ENCODE data around the gene GCH1.

The GCH1 gene

DNA sequence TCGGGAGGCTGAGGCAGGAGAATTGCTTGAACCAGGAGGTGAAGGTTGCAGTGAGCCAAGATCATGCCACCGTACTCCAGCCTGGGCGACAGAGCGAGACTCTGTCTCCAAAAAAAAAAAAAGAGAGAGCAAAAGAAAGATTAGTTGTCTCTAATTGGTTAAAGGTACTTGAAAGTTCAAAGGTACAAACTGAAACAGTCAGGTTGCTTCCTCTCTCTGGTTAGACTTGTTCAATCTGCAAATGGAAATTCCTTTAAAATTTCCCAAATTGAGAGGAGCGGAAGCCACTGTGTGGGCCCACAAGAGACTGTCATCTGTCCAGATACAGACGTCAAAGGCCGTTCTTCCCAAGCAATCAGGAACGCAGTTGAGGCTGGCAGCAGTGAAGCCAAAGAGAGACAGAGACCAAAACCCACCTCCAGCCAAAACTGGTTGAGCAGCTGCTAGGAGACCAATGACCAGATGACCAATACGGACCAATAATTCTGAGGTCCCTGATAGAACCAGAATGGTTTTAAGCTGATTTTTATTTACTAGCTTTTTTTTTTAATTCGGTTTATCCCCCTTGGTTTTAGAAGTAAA, 63.6 kb downstream of the GCH1 start:
- TF ChIP-seq, protein P1, sequence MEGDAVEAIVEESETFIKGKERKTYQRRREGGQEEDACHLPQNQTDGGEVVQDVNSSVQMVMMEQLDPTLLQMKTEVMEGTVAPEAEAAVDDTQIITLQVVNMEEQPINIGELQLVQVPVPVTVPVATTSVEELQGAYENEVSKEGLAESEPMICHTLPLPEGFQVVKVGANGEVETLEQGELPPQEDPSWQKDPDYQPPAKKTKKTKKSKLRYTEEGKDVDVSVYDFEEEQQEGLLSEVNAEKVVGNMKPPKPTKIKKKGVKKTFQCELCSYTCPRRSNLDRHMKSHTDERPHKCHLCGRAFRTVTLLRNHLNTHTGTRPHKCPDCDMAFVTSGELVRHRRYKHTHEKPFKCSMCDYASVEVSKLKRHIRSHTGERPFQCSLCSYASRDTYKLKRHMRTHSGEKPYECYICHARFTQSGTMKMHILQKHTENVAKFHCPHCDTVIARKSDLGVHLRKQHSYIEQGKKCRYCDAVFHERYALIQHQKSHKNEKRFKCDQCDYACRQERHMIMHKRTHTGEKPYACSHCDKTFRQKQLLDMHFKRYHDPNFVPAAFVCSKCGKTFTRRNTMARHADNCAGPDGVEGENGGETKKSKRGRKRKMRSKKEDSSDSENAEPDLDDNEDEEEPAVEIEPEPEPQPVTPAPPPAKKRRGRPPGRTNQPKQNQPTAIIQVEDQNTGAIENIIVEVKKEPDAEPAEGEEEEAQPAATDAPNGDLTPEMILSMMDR (IDR thresholded peaks at IDR 0.05; ENCODE audit: insufficient read depth, low read depth, low read length, missing control alignments): no peak
- no peak overlapping the region for H3K4me3 ChIP-seq (ENCODE audit: low read depth, low read length)
- no peak for DNase-seq (ENCODE audit: low read depth)

DNA sequence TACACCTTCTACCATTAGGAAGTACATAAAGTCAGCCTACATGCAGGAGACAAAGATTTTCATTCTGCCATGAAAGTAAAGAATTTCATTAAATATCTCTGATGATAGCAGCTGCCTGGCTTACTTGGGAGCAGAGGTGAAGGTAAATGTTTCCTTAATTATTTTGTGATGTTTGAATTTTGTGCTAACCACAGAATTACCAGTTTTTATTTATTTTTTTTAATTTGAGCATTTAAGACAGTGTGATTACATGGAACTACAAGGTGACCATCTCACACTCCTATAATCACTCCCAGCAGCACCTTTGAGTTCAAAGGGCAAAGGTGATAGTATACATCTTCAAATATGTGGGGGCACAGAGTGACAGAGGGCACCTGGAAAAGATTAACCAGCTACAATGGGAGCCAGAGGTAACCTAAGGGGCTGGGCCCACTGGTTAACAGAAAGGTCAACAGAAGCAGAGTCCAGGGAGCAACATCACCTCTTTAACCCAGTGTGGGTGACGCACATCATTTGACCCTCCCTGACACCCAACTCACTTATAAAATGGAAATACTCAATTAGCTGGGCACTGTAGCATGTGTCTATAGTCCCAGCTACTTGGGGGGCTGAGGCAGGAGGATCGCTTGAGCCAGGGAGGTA, 65.0 kb downstream of the GCH1 start:
- TF ChIP-seq, protein P1 (IDR thresholded peaks at IDR 0.05; ENCODE audit: insufficient read depth, low read depth, low read length, missing control alignments): no peak
- H3K4me3 ChIP-seq (ENCODE audit: low read depth, low read length): no peak overlapping the region
- DNase-seq (ENCODE audit: low read depth): no peak

DNA sequence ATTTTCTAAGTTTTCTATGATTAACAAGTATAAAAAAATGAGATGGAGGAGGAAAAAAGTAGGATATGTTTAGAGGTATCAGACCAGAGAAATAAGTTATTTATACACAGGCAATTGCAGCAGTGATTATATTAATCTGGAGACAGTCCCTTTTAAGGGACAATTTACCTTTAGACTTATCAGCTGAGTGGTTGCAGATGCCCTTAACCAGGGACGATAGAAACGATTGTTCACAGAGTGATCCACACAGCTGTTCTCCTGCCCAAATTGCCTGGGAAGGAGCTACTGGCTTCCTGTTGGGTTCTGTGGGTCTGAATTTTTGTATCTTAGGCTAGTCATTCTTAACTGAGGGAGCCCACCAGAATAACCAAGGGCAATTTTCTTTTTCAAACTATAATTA, 66.4 kb downstream of the GCH1 start:
- TF ChIP-seq, protein P1 (IDR thresholded peaks at IDR 0.05; ENCODE audit: insufficient read depth, low read depth, low read length, missing control alignments): no peak

DNA sequence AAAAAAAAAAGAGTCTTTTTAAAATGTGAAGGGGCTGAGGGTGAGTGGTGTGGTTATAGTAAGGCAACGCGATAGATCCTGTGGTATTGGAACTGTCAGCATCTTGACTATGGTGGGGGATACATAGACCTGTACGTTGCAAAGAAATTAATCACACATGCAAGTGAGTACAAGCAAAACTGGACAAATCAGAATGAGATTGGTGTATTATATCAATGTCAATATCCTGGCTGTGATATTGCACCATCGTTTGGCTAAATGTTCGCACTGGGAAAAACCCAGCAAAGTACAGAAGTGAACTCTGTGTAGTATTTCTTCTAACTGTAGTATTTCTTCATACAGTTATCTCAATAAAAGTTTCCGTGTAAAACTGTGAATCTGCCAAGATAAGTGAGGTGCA, 67.9 kb downstream of the GCH1 start:
- no peak overlapping the region for H3K4me3 ChIP-seq (ENCODE audit: low read depth, low read length)
- TF ChIP-seq, protein P1 (IDR thresholded peaks at IDR 0.05; ENCODE audit: insufficient read depth, low read depth, low read length, missing control alignments): no peak
- no peak for DNase-seq (ENCODE audit: low read depth)

More for the DNA sequence above, 66.4 kb downstream of the GCH1 start:
- no peak for DNase-seq (ENCODE audit: low read depth)
- no peak overlapping the region for H3K4me3 ChIP-seq (ENCODE audit: low read depth, low read length)

DNA sequence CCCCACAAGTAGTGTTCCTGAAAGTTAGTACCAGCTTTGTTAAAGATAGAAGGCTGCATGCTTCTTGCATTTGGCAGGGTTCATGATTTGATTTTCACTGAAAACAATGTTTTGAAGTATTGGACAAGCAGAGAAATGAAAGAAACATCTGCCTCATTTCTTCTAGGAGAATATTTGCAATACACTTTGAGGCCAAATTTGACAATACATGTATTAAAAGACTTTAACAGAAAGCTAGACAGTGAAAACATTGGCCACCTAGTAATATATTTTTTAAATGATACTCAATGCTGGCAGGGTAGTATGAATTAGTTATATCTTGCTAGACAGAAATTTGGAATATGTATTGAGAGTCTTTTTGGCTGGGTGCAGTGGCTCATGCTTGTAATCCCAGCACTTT, 68.5 kb downstream of the GCH1 start:
- H3K4me3 ChIP-seq (ENCODE audit: low read depth, low read length): no peak overlapping the region
- TF ChIP-seq, protein P1 (IDR thresholded peaks at IDR 0.05; ENCODE audit: insufficient read depth, low read depth, low read length, missing control alignments): no peak
- DNase-seq (ENCODE audit: low read depth): no peak

DNA sequence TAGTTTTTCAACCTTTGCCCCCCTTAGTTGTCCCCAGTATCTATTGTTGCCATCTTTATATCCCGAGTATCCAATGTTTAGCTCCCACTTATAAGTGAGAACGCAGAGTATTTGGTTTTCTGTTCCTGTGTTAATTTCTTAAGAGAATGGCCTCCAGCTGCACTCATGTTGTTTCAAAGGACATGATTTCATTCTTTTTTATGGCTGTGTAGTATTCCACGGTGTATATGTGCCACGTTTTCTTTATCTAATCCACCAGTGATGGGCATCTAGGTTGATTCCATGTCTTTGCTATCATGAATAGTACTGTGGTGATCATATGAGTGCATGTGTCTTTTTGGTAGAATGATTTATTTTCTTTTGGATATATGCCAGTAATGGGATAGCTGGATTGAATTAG, 72.0 kb downstream of the GCH1 start:
- DNase-seq (ENCODE audit: low read depth): no peak
- TF ChIP-seq, protein P1 (IDR thresholded peaks at IDR 0.05; ENCODE audit: insufficient read depth, low read depth, low read length, missing control alignments): no peak
- H3K4me3 ChIP-seq (ENCODE audit: low read depth, low read length): no peak overlapping the region
